Measurements from ENCODE around the gene TAS2R16.

TAS2R16 gene

GRCh38 chr7:123028339-123028738 is 32.8 kb upstream of the TAS2R16 start:
- Histone ChIP-seq H3K36me3 (ENCODE audit: insufficient read depth, low read length) (no peaks in the 10 kb centered on the region), H3K4me1 (ENCODE audit: insufficient read depth, low read length, poor library complexity, severe bottlenecking) (no peaks in the 10 kb centered on the region), H2AFZ (ENCODE audit: low read length) (no peak overlapping the region), H3K4me2 (ENCODE audit: low read depth, low read length, poor library complexity, severe bottlenecking) (no peak overlapping the region), H3K4me3 (ENCODE audit: low read length, poor library complexity, severe bottlenecking) (no peak overlapping the region), H3K9me2 (replicated peaks; ENCODE audit: low read depth, low read length) (no peaks in the 10 kb centered on the region), H3K9ac (ENCODE audit: low read depth, low read length, poor library complexity, severe bottlenecking) (no peak overlapping the region), H3K27me3 (ENCODE audit: insufficient read depth, low read length, poor library complexity, severe bottlenecking) (no peaks in the 10 kb centered on the region), H3K9me3 (ENCODE audit: insufficient read depth, low read depth, low read length) (no peaks in the 10 kb centered on the region), H3F3A (ENCODE audit: low read depth) (no peaks in the 10 kb centered on the region), H4K20me1 (ENCODE audit: insufficient read depth, low read length, poor library complexity, severe bottlenecking) (no peaks in the 10 kb centered on the region), H3K79me2 (ENCODE audit: insufficient read depth, low read length) (no peaks in the 10 kb centered on the region)
- no peak for TF ChIP-seq EZH2phosphoT487 (IDR thresholded peaks at IDR 0.05; ENCODE audit: borderline replicate concordance)
- TF ChIP-seq CTCF (conservative IDR thresholded peaks at IDR 0.05; ENCODE audit: low read length) = no peak

- H3K4me1 ChIP-seq (ENCODE audit: insufficient read depth, low read length, poor library complexity, severe bottlenecking) = no peaks in the 10 kb centered on the region
- H3K9ac ChIP-seq (ENCODE audit: low read depth, low read length, poor library complexity, severe bottlenecking) = no peak overlapping the region
- H3K27me3 ChIP-seq (ENCODE audit: insufficient read depth, low read length, poor library complexity, severe bottlenecking) = no peaks in the 10 kb centered on the region
- no peaks in the 10 kb centered on the region for H3K9me2 ChIP-seq (replicated peaks; ENCODE audit: low read depth, low read length)
- H3K9me3 ChIP-seq (ENCODE audit: insufficient read depth, low read depth, low read length) = no peaks in the 10 kb centered on the region
- H3K36me3 ChIP-seq (ENCODE audit: insufficient read depth, low read length) = no peaks in the 10 kb centered on the region
- no peak overlapping the region for H3K4me3 ChIP-seq (ENCODE audit: low read length, poor library complexity, severe bottlenecking)
- TF ChIP-seq CTCF (conservative IDR thresholded peaks at IDR 0.05; ENCODE audit: low read length) = no peak
- no peak for TF ChIP-seq EZH2phosphoT487 (IDR thresholded peaks at IDR 0.05; ENCODE audit: borderline replicate concordance)
- no peak overlapping the region for H2AFZ ChIP-seq (ENCODE audit: low read length)
- no peaks in the 10 kb centered on the region for H3F3A ChIP-seq (ENCODE audit: low read depth)
- H3K4me2 ChIP-seq (ENCODE audit: low read depth, low read length, poor library complexity, severe bottlenecking) = no peak overlapping the region
- no peaks in the 10 kb centered on the region for H4K20me1 ChIP-seq (ENCODE audit: insufficient read depth, low read length, poor library complexity, severe bottlenecking)
- H3K79me2 ChIP-seq (ENCODE audit: insufficient read depth, low read length) = no peaks in the 10 kb centered on the region
Measured at GRCh38 chr7:123026251-123026650, 30.8 kb upstream of the TAS2R16 start.

- Histone ChIP-seq H4K20me1 (ENCODE audit: insufficient read depth, low read length, poor library complexity, severe bottlenecking) (no peaks in the 10 kb centered on the region), H3K9ac (ENCODE audit: low read depth, low read length, poor library complexity, severe bottlenecking) (no peak overlapping the region), H3K4me2 (ENCODE audit: low read depth, low read length, poor library complexity, severe bottlenecking) (no peak overlapping the region), H3K9me3 (ENCODE audit: insufficient read depth, low read depth, low read length) (no peaks in the 10 kb centered on the region), H3F3A (ENCODE audit: low read depth) (no peaks in the 10 kb centered on the region), H2AFZ (ENCODE audit: low read length) (no peak overlapping the region), H3K79me2 (ENCODE audit: insufficient read depth, low read length) (no peaks in the 10 kb centered on the region), H3K27me3 (ENCODE audit: insufficient read depth, low read length, poor library complexity, severe bottlenecking) (no peaks in the 10 kb centered on the region), H3K9me2 (replicated peaks; ENCODE audit: low read depth, low read length) (no peaks in the 10 kb centered on the region), H3K4me1 (ENCODE audit: insufficient read depth, low read length, poor library complexity, severe bottlenecking) (no peaks in the 10 kb centered on the region), H3K4me3 (ENCODE audit: low read length, poor library complexity, severe bottlenecking) (no peak overlapping the region), H3K36me3 (ENCODE audit: insufficient read depth, low read length) (no peaks in the 10 kb centered on the region)
- TF ChIP-seq CTCF (conservative IDR thresholded peaks at IDR 0.05; ENCODE audit: low read length) = no peak
- TF ChIP-seq EZH2phosphoT487 (IDR thresholded peaks at IDR 0.05; ENCODE audit: borderline replicate concordance) = no peak
Measured at GRCh38 chr7:123024989-123025758, 29.7 kb upstream of the TAS2R16 start.
